Fibroblast of peridontal ligament (primary cell): Measurements from ENCODE around the gene ACER2.
A peak's percentile ranks its signal among the peaks of the same experiment; 100 is the strongest.
"Not testable (repeated sequence)": the region's sequence is repeated elsewhere in the genome, so short reads cannot be mapped to it uniquely, and the experiment has no call there.

Experiments
- DNase-seq: peaks from one replicate; pipeline ENCODE4 v3.0.0-alpha.2; 2010; ENCODE audit errors: extremely low read depth

ACER2 gene

DNA sequence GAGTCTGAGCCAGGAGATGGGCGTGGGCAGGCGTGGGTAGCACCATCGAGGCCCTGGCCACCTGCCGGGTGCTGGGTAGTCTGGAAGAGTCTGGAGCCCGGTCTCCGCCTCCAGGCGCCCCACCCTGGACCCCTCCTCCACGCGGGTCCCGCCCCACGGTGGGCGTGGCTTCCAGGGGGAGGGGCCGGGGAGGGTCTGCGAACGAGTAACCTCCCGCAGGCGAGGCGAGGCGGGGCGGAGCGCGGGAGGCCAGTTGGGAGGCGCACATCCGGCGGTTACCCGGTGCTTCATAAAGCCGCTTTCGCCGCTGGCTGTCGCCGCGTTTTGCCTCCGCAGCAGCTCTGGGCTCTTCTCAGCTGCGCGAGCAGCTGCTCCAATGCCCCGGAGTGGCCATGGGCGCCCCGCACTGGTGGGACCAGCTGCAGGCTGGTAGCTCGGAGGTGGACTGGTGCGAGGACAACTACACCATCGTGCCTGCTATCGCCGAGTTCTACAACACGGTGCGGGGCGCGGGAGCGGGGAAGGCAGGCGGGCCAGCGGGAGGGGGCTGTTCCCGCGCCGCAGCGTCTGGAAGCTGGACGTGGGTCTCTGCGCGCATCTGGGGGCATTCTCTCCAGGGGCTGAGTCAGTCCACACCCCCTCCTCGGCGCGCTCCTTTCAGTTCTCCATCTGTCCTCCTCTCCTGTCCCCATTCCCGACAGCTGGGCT lies at the start of gene ACER2:
TSS of gene ACER2 (plus strand) at position 317 of the 708 bp plus-strand sequence. CDS start at position 393, 76 bp downstream.
- peak; percentile 67 for DNase-seq

DNA sequence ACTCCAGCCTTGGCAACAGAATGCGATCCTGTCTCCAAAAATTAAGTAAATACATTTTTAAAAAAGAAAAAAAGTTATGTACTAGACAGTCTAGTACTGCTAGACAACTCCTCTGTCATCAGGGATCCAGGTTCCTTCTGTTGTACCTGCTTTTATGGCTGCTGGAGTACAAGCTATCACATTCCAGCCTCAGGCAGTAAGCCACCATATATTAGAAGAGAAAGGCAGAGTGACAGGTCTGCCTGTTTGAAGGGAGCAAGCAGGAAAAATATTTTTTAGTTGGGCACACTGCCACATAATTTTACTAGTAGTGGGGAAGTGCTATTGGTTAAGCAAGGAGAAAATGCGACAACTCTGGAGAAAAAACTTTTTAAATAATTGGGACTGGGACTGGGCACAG lies 39.7 kb upstream of the ACER2 start:
- DNase-seq = no peak

DNA sequence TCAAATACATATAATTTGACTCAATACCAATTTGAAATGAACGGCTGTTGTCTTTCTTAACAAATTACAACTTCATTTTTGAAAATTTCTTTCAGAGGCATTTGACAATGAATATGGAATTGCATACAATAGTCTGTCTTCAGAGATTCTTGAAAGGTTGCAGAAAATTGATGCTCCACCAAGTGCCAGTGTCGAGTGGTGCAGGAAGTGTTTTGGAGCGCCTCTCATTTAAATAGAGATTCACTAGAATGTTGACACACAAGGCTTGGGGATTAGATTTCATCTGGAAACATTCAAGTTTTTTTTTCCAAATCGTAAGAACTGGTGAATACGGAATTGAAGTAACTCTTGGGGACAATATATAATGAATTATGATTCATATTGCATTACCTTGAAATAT lies 36.9 kb upstream of the ACER2 start:
- DNase-seq = peak; percentile 36

- DNase-seq = no peak
These were observed 36.2 kb upstream of the ACER2 start for GRCh38 chr9:19372567-19372966.

GRCh38 chr9:19373527-19373926 lies 35.3 kb upstream of the ACER2 start:
- peak; percentile 22 for DNase-seq

- no peak for DNase-seq
These were observed 33.3 kb upstream of the ACER2 start for GRCh38 chr9:19375538-19375937.

- DNase-seq = no peak
These were observed 31.9 kb upstream of the ACER2 start for GRCh38 chr9:19376931-19377330.

GRCh38 chr9:19378164-19378563 lies 30.6 kb upstream of the ACER2 start:
- DNase-seq = no peak

GRCh38 chr9:19378647-19379046 lies 30.2 kb upstream of the ACER2 start:
- no peak for DNase-seq

DNA sequence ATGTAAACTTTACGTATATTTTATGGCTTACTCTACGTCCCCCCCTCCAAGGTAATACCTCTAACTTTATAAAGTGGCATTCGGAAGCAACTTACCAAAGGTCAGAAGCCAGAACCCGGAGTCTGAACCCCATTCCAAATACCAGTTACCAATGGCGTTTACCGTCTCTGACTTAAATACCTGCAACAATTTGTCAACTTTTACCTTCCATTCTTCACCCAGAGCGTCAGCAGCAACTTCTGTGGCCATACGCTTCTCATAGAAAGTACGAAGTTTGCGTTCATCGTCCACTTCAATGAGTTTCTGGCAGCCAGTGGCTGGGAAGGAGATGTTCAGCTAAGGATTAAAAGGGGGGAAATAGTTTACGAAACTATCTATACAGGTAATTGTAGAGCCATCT lies 29.5 kb upstream of the ACER2 start:
- no peak for DNase-seq

DNA sequence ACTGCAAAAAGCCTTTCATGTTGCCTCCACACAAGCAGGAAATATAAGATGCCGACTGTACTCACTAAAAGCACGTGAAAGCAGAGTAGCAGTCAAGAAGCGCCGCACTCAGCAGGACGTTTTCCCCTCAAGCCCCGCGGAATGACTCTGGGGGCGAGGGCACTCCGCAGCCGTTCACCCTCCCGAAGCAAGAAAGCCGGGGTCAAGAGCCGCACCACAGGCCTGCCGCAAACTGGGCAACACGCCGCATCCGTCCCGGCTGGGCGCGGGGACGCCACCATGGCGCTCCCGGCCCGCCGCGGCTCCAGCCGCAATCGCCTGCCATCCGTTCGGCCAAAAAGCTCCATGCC lies 29.1 kb upstream of the ACER2 start:
- DNase-seq = peak; percentile 39

DNA sequence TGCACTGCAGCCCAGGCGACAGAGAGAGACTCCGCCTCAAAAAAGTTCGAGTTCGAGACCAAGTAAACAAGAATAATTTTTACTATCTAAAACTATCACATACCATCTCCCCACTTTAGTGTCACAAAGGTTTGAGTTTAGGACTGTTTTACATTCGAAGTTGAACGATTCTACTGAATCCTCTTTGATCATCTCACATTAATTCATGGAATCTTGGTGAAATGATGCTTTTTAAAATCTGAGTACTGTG lies 28.1 kb upstream of the ACER2 start:
- DNase-seq = peak; percentile 23

GRCh38 chr9:19381656-19382055 lies 27.2 kb upstream of the ACER2 start:
- no peak for DNase-seq

DNA sequence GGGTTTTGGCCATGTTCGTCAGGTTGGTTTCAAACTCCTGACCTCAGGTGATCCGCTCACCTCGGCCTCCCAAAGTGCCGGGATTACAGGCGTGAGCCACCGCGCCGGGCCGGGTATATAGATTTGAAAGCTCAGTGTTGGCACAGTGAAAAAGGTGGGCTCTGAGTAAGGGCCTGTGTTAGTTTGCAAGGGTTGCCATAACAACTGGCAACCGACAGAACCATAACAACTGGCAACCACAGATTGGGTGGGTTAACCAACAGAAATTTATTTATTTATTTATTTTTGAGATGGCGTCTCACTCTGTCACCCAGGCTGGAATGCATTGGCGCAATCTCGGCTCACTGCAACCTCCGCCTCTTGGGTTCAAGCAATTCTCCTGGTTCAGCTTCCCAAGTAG lies 23.6 kb upstream of the ACER2 start:
- not testable (repeated sequence) for DNase-seq

- DNase-seq = no peak
These were observed 22.9 kb upstream of the ACER2 start for GRCh38 chr9:19385786-19386501.

DNA sequence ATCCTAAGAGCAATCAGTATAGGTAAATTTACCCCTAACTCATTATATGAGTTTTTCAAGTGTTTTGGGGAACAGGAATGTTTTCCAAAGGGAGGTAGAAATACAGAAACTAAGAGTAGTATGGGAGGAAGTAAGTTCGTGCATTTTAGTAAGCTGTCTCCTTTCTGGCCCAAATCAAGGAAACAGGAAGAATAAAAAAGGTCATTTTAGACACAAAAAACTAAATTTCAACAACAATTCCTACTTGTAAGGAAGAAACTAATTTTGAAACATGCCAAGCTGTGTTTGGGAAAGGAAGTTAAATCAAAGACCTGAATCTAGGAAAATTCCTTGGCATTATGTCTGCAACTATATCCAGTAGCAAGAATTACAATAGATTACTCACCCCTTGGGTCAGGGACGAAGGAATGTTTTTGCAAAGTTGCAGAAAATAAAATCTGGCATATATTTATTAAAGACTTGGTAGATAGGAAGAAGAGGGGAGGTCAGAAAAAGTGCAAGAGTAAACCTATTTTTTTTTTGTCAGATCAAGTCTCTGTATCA lies 22.2 kb upstream of the ACER2 start:
- peak; percentile 32 for DNase-seq

- no peak for DNase-seq
These were observed 21.5 kb upstream of the ACER2 start for GRCh38 chr9:19387317-19387716.

DNA sequence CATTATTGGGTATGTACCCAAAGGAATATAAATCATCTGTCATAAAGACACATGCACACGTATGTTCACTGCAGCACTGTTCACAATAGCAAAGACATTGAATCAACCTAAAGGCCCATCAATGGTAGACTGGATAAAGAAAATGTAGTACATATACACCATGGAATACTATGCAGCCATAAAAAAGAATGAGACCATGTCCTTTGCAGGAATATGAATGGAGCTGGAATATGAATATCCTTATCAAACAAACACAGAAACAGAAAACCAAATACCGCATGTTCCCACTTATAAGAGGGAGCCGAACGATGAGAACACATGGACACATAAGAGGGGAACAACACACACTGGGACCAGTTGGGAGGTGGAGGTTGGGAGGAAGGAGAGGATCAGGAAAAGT lies 19.3 kb upstream of the ACER2 start:
- not testable (repeated sequence) for DNase-seq

DNA sequence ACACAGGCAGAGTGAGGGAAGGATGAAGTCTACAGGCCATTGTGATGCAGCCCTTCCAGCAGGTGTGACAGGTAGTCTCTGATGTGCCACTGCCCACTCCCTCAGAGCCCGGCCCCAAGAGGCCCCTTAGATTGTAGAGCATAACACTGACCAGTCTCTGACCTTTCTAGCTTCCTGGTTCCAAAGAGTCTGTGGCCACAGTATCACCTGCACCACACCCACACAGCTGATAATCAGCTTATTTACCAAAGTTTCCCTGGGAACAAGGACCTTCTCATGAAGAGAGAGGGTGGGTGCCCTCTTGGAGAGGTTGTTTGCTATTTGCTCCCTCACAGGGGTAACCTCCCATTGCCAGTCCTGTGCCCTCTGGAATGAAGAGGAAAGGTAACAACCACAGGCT lies 11.0 kb upstream of the ACER2 start:
- DNase-seq = no peak

GRCh38 chr9:19403231-19403630 lies 5.6 kb upstream of the ACER2 start:
- not testable (repeated sequence) for DNase-seq

DNA sequence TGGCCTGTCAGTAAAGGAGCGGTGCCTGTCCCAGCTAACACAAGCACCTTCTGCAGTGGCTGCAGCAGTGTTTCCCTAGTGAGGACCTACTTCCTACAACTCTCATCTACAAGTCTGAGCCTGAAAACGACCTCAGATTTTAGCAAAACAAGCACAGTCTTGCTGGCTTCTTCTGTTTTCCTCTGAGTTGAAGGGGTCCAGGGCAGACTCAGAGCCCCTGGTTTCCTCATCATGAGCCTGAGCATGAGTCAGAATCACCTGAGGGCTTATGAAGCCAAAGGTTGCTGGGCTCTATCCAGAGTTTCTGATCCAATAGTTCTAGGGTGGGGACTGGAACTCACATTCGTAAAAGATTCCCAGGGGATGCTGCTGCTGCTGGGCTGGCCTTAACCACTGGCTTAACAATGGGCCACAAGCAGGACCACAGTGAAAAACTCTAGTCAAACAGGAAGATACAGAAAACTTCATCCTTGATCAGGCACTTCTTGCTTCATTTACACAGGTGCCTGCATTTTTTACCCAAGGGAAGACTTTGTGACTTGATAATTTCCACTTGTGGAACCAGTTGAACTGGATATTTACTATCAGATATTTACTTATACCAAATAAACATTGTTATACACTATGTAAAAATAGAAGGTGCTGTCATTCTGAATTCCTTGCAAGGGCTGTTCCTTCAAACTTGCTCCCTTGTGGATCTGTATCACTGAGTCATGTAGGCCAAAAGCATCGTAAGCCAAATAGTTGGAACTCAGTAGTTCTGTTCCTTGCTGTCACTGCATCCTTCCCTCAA lies 4.3 kb upstream of the ACER2 start:
- no peak for DNase-seq

DNA sequence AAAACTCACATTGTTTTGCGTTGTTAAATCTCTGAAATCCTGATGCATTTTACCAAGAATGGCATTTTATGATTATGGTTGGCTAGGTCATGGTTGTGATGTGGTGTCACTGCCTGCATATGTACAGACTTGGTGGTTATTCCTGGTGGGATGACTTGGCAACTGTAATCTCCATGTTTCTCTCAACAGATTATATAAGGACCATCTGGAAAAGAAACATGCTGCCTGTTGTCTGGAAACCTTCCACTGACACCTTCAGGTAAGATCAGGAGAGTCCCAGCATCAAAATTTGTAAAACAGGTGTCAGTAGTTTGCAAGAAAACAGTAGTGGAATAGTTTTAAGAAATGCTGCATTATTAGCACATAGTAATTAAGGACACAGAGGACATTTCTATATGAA lies 3.0 kb upstream of the ACER2 start:
- DNase-seq = no peak

DNA sequence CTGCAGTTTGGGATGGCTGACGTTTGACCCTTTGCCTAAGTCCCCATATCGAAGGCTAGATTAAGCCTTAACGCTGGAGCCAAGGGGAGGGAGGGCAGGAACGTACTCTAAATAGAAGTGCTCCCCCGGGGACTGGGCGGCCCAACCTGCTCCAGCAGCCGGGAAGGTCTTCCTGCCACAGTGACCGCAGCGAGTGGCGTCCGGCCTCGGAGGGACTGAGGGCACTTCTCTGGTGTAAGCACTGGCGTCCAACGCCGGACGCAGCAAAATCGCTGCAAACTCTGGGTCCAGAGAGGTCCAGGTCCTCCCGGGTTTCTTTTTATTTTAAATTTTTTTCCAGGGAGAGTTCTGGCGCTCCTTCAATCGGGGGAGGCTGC lies 505 bp upstream of the ACER2 start:
- no peak for DNase-seq
